NCI-H510A (cell line): ENCODE measurements around the gene ITFG2.
A peak's percentile ranks its signal among the peaks of the same experiment; 100 is the strongest.

Experiments
- DNase-seq: peaks from one replicate; lab custom pipeline; 2025; lab: John Stamatoyannopoulos, UW

ITFG2 gene

GRCh38 chr12:2795291-2796186 lies 16.9 kb upstream of the ITFG2 start:
- DNase-seq: peak; percentile 50

- DNase-seq: no peak
These were observed 16.2 kb upstream of the ITFG2 start for GRCh38 chr12:2796187-2796666.

GRCh38 chr12:2797721-2798418 lies 14.6 kb upstream of the ITFG2 start:
- DNase-seq: no peak

GRCh38 chr12:2800046-2800570 lies 12.4 kb upstream of the ITFG2 start:
- DNase-seq: no peak

GRCh38 chr12:2801044-2801783 lies 11.3 kb upstream of the ITFG2 start:
- DNase-seq: no peak

GRCh38 chr12:2803635-2804392 lies 8.7 kb upstream of the ITFG2 start:
- DNase-seq: no peak

GRCh38 chr12:2804393-2805142 lies 7.9 kb upstream of the ITFG2 start:
- no peak for DNase-seq

GRCh38 chr12:2805143-2805520 lies 7.3 kb upstream of the ITFG2 start:
- DNase-seq: no peak

GRCh38 chr12:2806700-2807099 lies 5.8 kb upstream of the ITFG2 start:
- no peak for DNase-seq

- no peak for DNase-seq
These were observed 667 bp upstream of the ITFG2 start for GRCh38 chr12:2811801-2812200.

GRCh38 chr12:2813214-2814185 lies 1.0 kb downstream of the ITFG2 start:
- peak; percentile 15 for DNase-seq

- no peak for DNase-seq
These were observed 7.3 kb downstream of the ITFG2 start for GRCh38 chr12:2819810-2820209.

- DNase-seq: no peak
These were observed 8.0 kb downstream of the ITFG2 start for GRCh38 chr12:2820432-2820831.

GRCh38 chr12:2823483-2823882 lies 11.0 kb downstream of the ITFG2 start:
- DNase-seq: no peak

GRCh38 chr12:2824541-2824940 lies 12.1 kb downstream of the ITFG2 start:
- no peak for DNase-seq

- no peak for DNase-seq
These were observed 12.7 kb downstream of the ITFG2 start for GRCh38 chr12:2825132-2825531.

- DNase-seq: no peak
These were observed 13.6 kb downstream of the ITFG2 start for GRCh38 chr12:2826036-2826435.

- DNase-seq: no peak
These were observed 14.4 kb downstream of the ITFG2 start for GRCh38 chr12:2826721-2827515.

GRCh38 chr12:2829275-2829674 lies 16.8 kb downstream of the ITFG2 start:
- no peak for DNase-seq
